ENCODE data around the gene RRP1.

RRP1 gene

GRCh38 chr21:43786300-43786806 lies 3.0 kb upstream of the RRP1 start:
- no peak overlapping the region for H3K4me3 ChIP-seq (ENCODE audit: low read depth, low read length)
- POLR2A ChIA-PET, result no interaction called here
- CTCF ChIA-PET, result no interaction called here
- TF ChIP-seq CTCF (IDR thresholded peaks at IDR 0.05; ENCODE audit: insufficient read depth, low read length, missing control alignments), result no peak
- no peak for DNase-seq (ENCODE audit: low read depth, low spot score)

GRCh38 chr21:43786807-43787440 lies 2.5 kb upstream of the RRP1 start:
- H3K4me3 ChIP-seq (ENCODE audit: low read depth, low read length), result no peak overlapping the region
- TF ChIP-seq CTCF (IDR thresholded peaks at IDR 0.05; ENCODE audit: insufficient read depth, low read length, missing control alignments), result no peak
- CTCF ChIA-PET, result no interaction called here
- DNase-seq (ENCODE audit: low read depth, low spot score), result no peak
- POLR2A ChIA-PET, result no interaction called here

- ChIA-PET POLR2A (no interaction called here), CTCF (interaction anchor here (0.6 to 3.4 kb wide), 22 partner anchors 9 to 409 kb away, joined by 3 to 22 read pairs (median 4); no protein-coding TSS in a partner anchor)
- no peak for TF ChIP-seq CTCF (IDR thresholded peaks at IDR 0.05; ENCODE audit: insufficient read depth, low read length, missing control alignments)
These were observed 690 bp downstream of the RRP1 start for GRCh38 chr21:43790010-43790524.

DNA sequence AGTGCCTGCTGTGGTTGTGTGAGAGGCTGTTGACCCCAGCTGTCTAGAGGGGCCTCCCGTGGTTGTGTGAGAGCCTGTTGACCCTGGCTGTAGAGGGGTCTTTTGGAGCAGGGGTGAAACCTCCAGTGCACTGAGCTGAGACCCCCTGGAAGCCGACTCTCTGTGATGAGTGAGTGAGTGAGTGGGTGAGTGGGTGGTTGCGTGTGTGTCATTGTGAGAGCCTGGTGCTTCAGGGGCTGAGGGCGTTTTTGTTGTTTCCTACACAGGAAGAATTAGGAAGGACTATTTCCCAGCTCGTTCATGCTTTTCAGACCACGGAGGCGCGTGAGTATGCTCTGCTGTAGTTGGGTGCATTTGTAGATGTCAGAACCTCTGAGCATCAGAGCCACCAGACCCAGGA lies 3.0 kb downstream of the RRP1 start:
- POLR2A ChIA-PET, result no interaction called here
- CTCF ChIA-PET, result interaction anchor here (2.2 kb wide), 1 partner anchor 19 kb away, joined by 9 read pairs; no protein-coding TSS in a partner anchor
- no peak for DNase-seq (ENCODE audit: low read depth, low spot score)
- TF ChIP-seq CTCF (IDR thresholded peaks at IDR 0.05; ENCODE audit: insufficient read depth, low read length, missing control alignments), result no peak
- no peak overlapping the region for H3K4me3 ChIP-seq (ENCODE audit: low read depth, low read length)

More at GRCh38 chr21:43790010-43790524, 690 bp downstream of the RRP1 start:
- peak overlapping the region; percentile 99 for H3K4me3 ChIP-seq (ENCODE audit: low read depth, low read length)
- DNase-seq (ENCODE audit: low read depth, low spot score), result no peak

- no peak for TF ChIP-seq CTCF (IDR thresholded peaks at IDR 0.05; ENCODE audit: insufficient read depth, low read length, missing control alignments)
- no peak overlapping the region for H3K4me3 ChIP-seq (ENCODE audit: low read depth, low read length)
- POLR2A ChIA-PET, result no interaction called here
- CTCF ChIA-PET, result interaction anchor here (2.2 kb wide), 1 partner anchor 18 kb away, joined by 9 read pairs; no protein-coding TSS in a partner anchor
- no peak for DNase-seq (ENCODE audit: low read depth, low spot score)
These were observed 3.9 kb downstream of the RRP1 start for GRCh38 chr21:43793243-43793642.

- CTCF ChIA-PET, result interaction anchor here (1.4 to 2.2 kb wide), 2 partner anchors 15 to 17 kb away, joined by 5 to 9 read pairs; no protein-coding TSS in a partner anchor
- DNase-seq (ENCODE audit: low read depth, low spot score), result no peak
- no peak for TF ChIP-seq CTCF (IDR thresholded peaks at IDR 0.05; ENCODE audit: insufficient read depth, low read length, missing control alignments)
- H3K4me3 ChIP-seq (ENCODE audit: low read depth, low read length), result no peak overlapping the region
- POLR2A ChIA-PET, result no interaction called here
These were observed 4.9 kb downstream of the RRP1 start for GRCh38 chr21:43794311-43794710.

Measured in AG04449 (cell line).